Activated CD4-positive, alpha-beta memory T cell treated with anti-CD3 and anti-CD28 coated beads for 36 hours (primary cell): Measurements from ENCODE around the gene ADPRS. TPM values are rescaled to one million over a fixed set of nuclear protein-coding genes. Genes with fewer than 3 reads are reported as not detected.

ENCODE experiments used
- CTCF ChIA-PET: fragments of 350-600 bp; sonication (Branson Sonifier 250); formaldehyde crosslinking; loops from one replicate; lab custom pipeline; 2021; ENCODE audit warnings: antibody characterized with exemption, inconsistent platforms; lab: Charles Lee
- POLR2A ChIA-PET: fragments of 350-600 bp; sonication (Branson Sonifier 250); formaldehyde crosslinking; loops from one replicate; lab custom pipeline; 2021; ENCODE audit warnings: antibody characterized with exemption; lab: Charles Lee
- DNase-seq: peaks from one replicate; pipeline ENCODE4 v3.0.0-alpha.2; 2020
- H3K27ac Mint-ChIP-seq: one replicate; pipeline ENCODE4 v1.8.0; 2021; ENCODE audit warnings: mixed read lengths
- H3K27me3 Mint-ChIP-seq: one replicate; pipeline ENCODE4 v1.8.0; 2021; ENCODE audit warnings: mixed read lengths
- H3K36me3 Mint-ChIP-seq: one replicate; pipeline ENCODE4 v1.8.0; 2021; ENCODE audit warnings: mixed read lengths
- H3K4me1 Mint-ChIP-seq: one replicate; pipeline ENCODE4 v1.8.0; 2021; ENCODE audit warnings: low read depth, mixed read lengths
- H3K4me3 Mint-ChIP-seq: one replicate; pipeline ENCODE4 v1.8.0; 2021; ENCODE audit warnings: mild to moderate bottlenecking, mixed read lengths
- H3K9me3 Mint-ChIP-seq: one replicate; pipeline ENCODE4 v1.8.0; 2021; ENCODE audit warnings: mixed read lengths
- intact Hi-C: fragments of 100-400 bp; cut with micrococcal nuclease; formaldehyde crosslinking; loops from one replicate; pipeline ENCODE4 v1.15.1; 2023
- total RNA-seq, 2 experiments: library from RNA; stranded (reverse); gene quantifications; one replicate each; pipeline ENCODE4 v1.2.3, GENCODE V29; 2021

Gene ADPRS
- total RNA-seq, 2 experiments from 2014 or later = 33.3 TPM

GRCh38 chr1:36115200-36115669 is 26.5 kb downstream of the ADPRS start:
- ChIA-PET POLR2A (no interaction called here), CTCF (interaction anchor here (0.6 kb wide), 1 partner anchor 77 kb away, joined by 4 read pairs; no protein-coding TSS in a partner anchor)
- Mint-ChIP-seq H3K4me1 (peaks cover 5% of the 10 kb centered on the region), H3K27me3 (no peaks in the 10 kb centered on the region), H3K4me3 (no peak overlapping the region), H3K27ac (no peak overlapping the region), H3K36me3 (no peaks in the 10 kb centered on the region), H3K9me3 (no peaks in the 10 kb centered on the region)
- intact Hi-C loops = no loop called here
- DNase-seq = no peak

GRCh38 chr1:36115931-36116330 is 27.2 kb downstream of the ADPRS start:
- ChIA-PET CTCF (interaction anchor here (0.6 kb wide), 1 partner anchor 76 kb away, joined by 4 read pairs; no protein-coding TSS in a partner anchor), POLR2A (no interaction called here)
- intact Hi-C loops = no loop called here
- H3K4me1 Mint-ChIP-seq = peaks cover 4% of the 10 kb centered on the region
- no peak overlapping the region for H3K4me3 Mint-ChIP-seq
- no peak for DNase-seq
- H3K36me3 Mint-ChIP-seq = no peaks in the 10 kb centered on the region
- H3K9me3 Mint-ChIP-seq = no peaks in the 10 kb centered on the region
- H3K27ac Mint-ChIP-seq = no peak overlapping the region
- H3K27me3 Mint-ChIP-seq = no peaks in the 10 kb centered on the region

GRCh38 chr1:36116901-36117300 is 28.2 kb downstream of the ADPRS start:
- intact Hi-C loops = no loop called here
- H3K27ac Mint-ChIP-seq = no peak overlapping the region
- no peak for DNase-seq
- no peak overlapping the region for H3K4me3 Mint-ChIP-seq
- no peaks in the 10 kb centered on the region for H3K4me1 Mint-ChIP-seq
- no peaks in the 10 kb centered on the region for H3K9me3 Mint-ChIP-seq
- H3K36me3 Mint-ChIP-seq = no peaks in the 10 kb centered on the region
- CTCF ChIA-PET = interaction anchor here (1.0 to 3.4 kb wide), 2 partner anchors 14 to 17 kb away, joined by 6 to 20 read pairs; no protein-coding TSS in a partner anchor
- H3K27me3 Mint-ChIP-seq = peaks cover 3% of the 10 kb centered on the region
- POLR2A ChIA-PET = no interaction called here

GRCh38 chr1:36118447-36119204 is 29.9 kb downstream of the ADPRS start:
- H3K36me3 Mint-ChIP-seq = no peaks in the 10 kb centered on the region
- no peaks in the 10 kb centered on the region for H3K9me3 Mint-ChIP-seq
- intact Hi-C loops = no loop called here
- peaks cover 19% of the 10 kb centered on the region for H3K27me3 Mint-ChIP-seq
- ChIA-PET POLR2A (interaction anchor here (0.7 kb wide), 1 partner anchor 300 kb away, joined by 4 read pairs; no protein-coding TSS in a partner anchor), CTCF (interaction anchor here (1.6 to 3.4 kb wide), 2 partner anchors 15 to 70 kb away, joined by 5 to 20 read pairs; no protein-coding TSS in a partner anchor)
- H3K4me3 Mint-ChIP-seq = no peak overlapping the region
- H3K27ac Mint-ChIP-seq = no peak overlapping the region
- H3K4me1 Mint-ChIP-seq = peaks cover 4% of the 10 kb centered on the region
- DNase-seq = no peak

GRCh38 chr1:36119456-36119855 is 30.8 kb downstream of the ADPRS start:
- Mint-ChIP-seq H3K4me3 (no peak overlapping the region), H3K36me3 (no peaks in the 10 kb centered on the region), H3K4me1 (peaks cover 7% of the 10 kb centered on the region), H3K27me3 (peaks cover 27% of the 10 kb centered on the region), H3K9me3 (no peaks in the 10 kb centered on the region), H3K27ac (no peak overlapping the region)
- CTCF ChIA-PET = interaction anchor here (1.6 to 3.4 kb wide), 2 partner anchors 14 to 69 kb away, joined by 5 to 20 read pairs; no protein-coding TSS in a partner anchor
- DNase-seq = no peak
- intact Hi-C loops = no loop called here
- POLR2A ChIA-PET = no interaction called here

- no peaks in the 10 kb centered on the region for H3K9me3 Mint-ChIP-seq
- POLR2A ChIA-PET = interaction anchor here (0.6 kb wide), 1 partner anchor 17 kb away, joined by 4 read pairs; no protein-coding TSS in a partner anchor
- peaks cover 37% of the 10 kb centered on the region for H3K27me3 Mint-ChIP-seq
- intact Hi-C loops = no loop called here
- no peak for DNase-seq
- CTCF ChIA-PET = no interaction called here
- H3K4me1 Mint-ChIP-seq = peaks cover 15% of the 10 kb centered on the region
- no peak overlapping the region for H3K4me3 Mint-ChIP-seq
- no peaks in the 10 kb centered on the region for H3K36me3 Mint-ChIP-seq
- H3K27ac Mint-ChIP-seq = no peak overlapping the region
Measured at GRCh38 chr1:36122062-36123030, 33.7 kb downstream of the ADPRS start.

- POLR2A ChIA-PET = interaction anchor here (0.6 kb wide), 1 partner anchor 18 kb away, joined by 4 read pairs; no protein-coding TSS in a partner anchor
Measured at GRCh38 chr1:36123356-36123755, 34.7 kb downstream of the ADPRS start.

GRCh38 chr1:36124404-36125128 is 35.9 kb downstream of the ADPRS start:
- no peak for DNase-seq
- ChIA-PET POLR2A (no interaction called here), CTCF (no interaction called here)
- Mint-ChIP-seq H3K4me3 (no peak overlapping the region), H3K27ac (no peak overlapping the region), H3K4me1 (peaks cover 15% of the 10 kb centered on the region), H3K9me3 (no peaks in the 10 kb centered on the region), H3K36me3 (no peaks in the 10 kb centered on the region), H3K27me3 (peaks cover 37% of the 10 kb centered on the region)
- intact Hi-C loops = no loop called here

More at GRCh38 chr1:36123356-36123755, 34.7 kb downstream of the ADPRS start:
- Mint-ChIP-seq H3K36me3 (no peaks in the 10 kb centered on the region), H3K27me3 (peaks cover 37% of the 10 kb centered on the region), H3K27ac (no peak overlapping the region), H3K9me3 (no peaks in the 10 kb centered on the region), H3K4me3 (no peak overlapping the region), H3K4me1 (peaks cover 15% of the 10 kb centered on the region)
- intact Hi-C loops = no loop called here
- peak; percentile 20 for DNase-seq
- CTCF ChIA-PET = no interaction called here

GRCh38 chr1:36125129-36125991 is 36.7 kb downstream of the ADPRS start, which contains the start of gene COL8A2:
TSS of gene COL8A2 (minus strand) at chr1:36125222. CDS start at chr1:36100242, 24,980 bp downstream.
- Mint-ChIP-seq H3K27ac (no peak within 1 kb of the TSS), H3K4me1 (peaks cover 15% of the 10 kb centered on the region), H3K27me3 (peaks cover 37% of the 10 kb centered on the region), H3K9me3 (no peaks in the 10 kb centered on the region), H3K4me3 (peak within 1 kb of the TSS; percentile 4), H3K36me3 (no peaks in the 10 kb centered on the region)
- ChIA-PET CTCF (no interaction called here), POLR2A (no interaction called here)
- intact Hi-C loops = no loop called here
- no peak for DNase-seq

GRCh38 chr1:36126005-36126716 is 37.5 kb downstream of the ADPRS start:
- Mint-ChIP-seq H3K27ac (no peak overlapping the region), H3K4me1 (peaks cover 15% of the 10 kb centered on the region), H3K4me3 (peak overlapping the region; percentile 4), H3K9me3 (no peaks in the 10 kb centered on the region), H3K27me3 (peaks cover 37% of the 10 kb centered on the region), H3K36me3 (no peaks in the 10 kb centered on the region)
- intact Hi-C loops = no loop called here
- ChIA-PET POLR2A (no interaction called here), CTCF (no interaction called here)
- DNase-seq = no peak
